Keratinocyte (primary cell): ENCODE measurements around the gene RBFOX2. TPM values are rescaled to one million over a fixed set of nuclear protein-coding genes. Genes with fewer than 3 reads are reported as not detected.

Experiments used
- DNase-seq: peaks from one replicate; pipeline ENCODE4 v3.0.0-alpha.2; 2011; ENCODE audit warnings: low read depth, missing footprints, low spot score
- FAIRE-seq: peaks from 2 replicates; lab custom pipeline; 2011; peaks lifted over from hg19 to GRCh38; lab: Jason Lieb, UNC
- H2AFZ ChIP-seq: 2 replicates; pipeline ENCODE4 v1.6.0; 2012; ENCODE audit warnings: low read length, control low read depth, inconsistent platforms; ENCODE audit not compliant: control insufficient read depth
- H3K27ac ChIP-seq: 2 replicates; pipeline ENCODE4 v1.5.1; 2011; ENCODE audit warnings: low read length; ENCODE audit not compliant: control insufficient read depth, insufficient read depth
- H3K27me3 ChIP-seq: 3 replicates; pipeline ENCODE4 v1.6.0; 2011; ENCODE audit warnings: low read length; ENCODE audit not compliant: control insufficient read depth, insufficient read depth; ENCODE audit errors: extremely low read depth
- H3K36me3 ChIP-seq, 2 experiments: 2 replicates in 1 of 2; 3 replicates in 1 of 2; pipeline ENCODE4 v1.5.1; 2011; ENCODE audit warnings: low read length in 2 of 2, mild to moderate bottlenecking in 1 of 2; ENCODE audit not compliant: control insufficient read depth in 2 of 2, insufficient read depth in 2 of 2; ENCODE audit errors: extremely low read depth in 1 of 2
- H3K4me1 ChIP-seq: 3 replicates; pipeline ENCODE4 v1.5.1; 2011; ENCODE audit warnings: low read length; ENCODE audit not compliant: control insufficient read depth, insufficient read depth; ENCODE audit errors: extremely low read depth
- H3K4me2 ChIP-seq: 3 replicates; pipeline ENCODE4 v1.6.0; 2011; ENCODE audit warnings: low read depth, low read length; ENCODE audit not compliant: control insufficient read depth, insufficient read depth; ENCODE audit errors: extremely low read depth
- H3K4me3 ChIP-seq, 3 experiments: fragments of 200-600 bp in 1 of 3; sonication (generic) in 1 of 3; 2 replicates in 2 of 3; 3 replicates in 1 of 3; pipeline ENCODE4 v1.5.1; 2011 to 2016; ENCODE audit warnings: low read length in 3 of 3, mild to moderate bottlenecking in 3 of 3, control low read depth in 2 of 3, inconsistent platforms in 1 of 3, low read depth in 1 of 3, mixed read lengths in 1 of 3, mixed run types in 1 of 3, moderate library complexity in 1 of 3; ENCODE audit not compliant: control insufficient read depth in 2 of 3, insufficient read depth in 2 of 3; ENCODE audit errors: extremely low read depth in 1 of 3
- H3K79me2 ChIP-seq: 2 replicates; pipeline ENCODE4 v1.6.0; 2012; ENCODE audit warnings: low read length; ENCODE audit not compliant: control insufficient read depth, insufficient read depth
- H3K9ac ChIP-seq: 3 replicates; pipeline ENCODE4 v1.6.0; 2011; ENCODE audit warnings: low read length; ENCODE audit not compliant: control insufficient read depth, insufficient read depth; ENCODE audit errors: extremely low read depth
- H3K9me1 ChIP-seq: 3 replicates; pipeline ENCODE4 v1.6.0; 2011; ENCODE audit warnings: low read length; ENCODE audit not compliant: control insufficient read depth, insufficient read depth; ENCODE audit errors: extremely low read depth
- H3K9me3 ChIP-seq: 2 replicates; pipeline ENCODE4 v1.5.1; 2012; ENCODE audit warnings: low read depth, low read length; ENCODE audit not compliant: control insufficient read depth
- H4K20me1 ChIP-seq: 3 replicates; pipeline ENCODE4 v1.6.0; 2011; ENCODE audit warnings: low read length; ENCODE audit not compliant: control insufficient read depth, insufficient read depth; ENCODE audit errors: extremely low read depth
- EZH2 ChIP-seq: IDR thresholded peaks from one replicate; pipeline ENCODE4 v1.6.1; 2012; ENCODE audit warnings: inconsistent platforms, mild to moderate bottlenecking, low read length, moderate library complexity
- dilution Hi-C: fragments of 300-500 bp; cut with MboI; formaldehyde crosslinking; loops from one replicate; pipeline ENCODE4 v1.7.0; 2020; ENCODE audit warnings: low sequenced_read_pairs; ENCODE audit not compliant: extremely low pct_ligation_motif_present
- polyA plus RNA-seq, 5 experiments: library from polyadenylated mRNA; depleted of rRNA in 3 of 5; stranded (reverse) in 3 of 5; stranded (forward) in 1 of 5; unstranded in 1 of 5; fragments of >200 nt; gene quantifications; 1 replicate in 1 of 5; 2 replicates in 3 of 5; 3 replicates in 1 of 5; pipeline versions ENCODE4 v1.2.1 to v1.2.3, GENCODE V29; 2011 to 2012; ENCODE audit warnings: missing spikeins in 2 of 5, low read depth in 1 of 5, low replicate concordance in 1 of 5
- TF ChIP-seq, protein P1 (sequence below), 3 experiments: IDR thresholded peaks in 1 of 3; conservative IDR thresholded peaks in 1 of 3; optimal IDR thresholded peaks in 1 of 3; 2 replicates in 2 of 3; 3 replicates in 1 of 3; pipeline versions ENCODE3 to v1.5.1; 2011; ENCODE audit warnings: low read length in 3 of 3, mild to moderate bottlenecking in 3 of 3, moderate library complexity in 2 of 3, control low read depth in 1 of 3, inconsistent platforms in 1 of 3; ENCODE audit not compliant: insufficient read depth in 2 of 3; ENCODE audit errors: extremely low read depth in 1 of 3

The RBFOX2 gene
- polyA plus RNA-seq, 1 donor (not counting 4 experiments of a cell fraction or from before 2014, with no cell fraction given): 118 TPM

DNA sequence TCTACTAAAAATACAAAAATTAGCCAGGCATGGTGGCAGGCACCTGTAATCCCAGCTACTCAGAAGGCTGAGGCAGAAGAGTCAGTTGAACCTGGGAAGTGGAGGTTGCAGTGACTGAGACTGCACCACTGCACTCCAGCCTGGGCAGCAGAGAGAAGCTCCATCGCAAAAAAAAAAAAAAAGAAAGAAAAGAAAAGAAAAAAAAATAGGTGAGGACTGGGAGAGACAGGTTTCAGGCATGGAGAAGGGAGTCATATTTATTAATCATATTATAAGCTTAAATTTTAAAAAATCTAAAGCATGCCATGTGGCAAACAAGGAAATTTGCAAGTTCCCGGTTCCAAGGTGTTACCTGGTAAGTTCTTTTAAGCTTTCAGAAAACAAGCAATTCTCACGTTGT lies 311.1 kb downstream of the RBFOX2 start, which contains the start of gene APOL5:
APOL5 (plus strand) TSS at position 301 of the 400 bp plus-strand sequence; CDS start at position 301, 0 bp downstream.
- H4K20me1 ChIP-seq: no peaks in the 10 kb centered on the region
- H3K36me3 ChIP-seq: no peaks in the 10 kb centered on the region
- no peak within 1 kb of the TSS for H3K9ac ChIP-seq
- no peaks in the 10 kb centered on the region for H3K4me1 ChIP-seq
- H2AFZ ChIP-seq: no peak within 1 kb of the TSS
- dilution Hi-C loops: no loop called here
- H3K27me3 ChIP-seq: no peaks in the 10 kb centered on the region
- no peaks in the 10 kb centered on the region for H3K9me1 ChIP-seq
- H3K27ac ChIP-seq: no peak within 1 kb of the TSS
- no peaks in the 10 kb centered on the region for H3K79me2 ChIP-seq
- DNase-seq: no peak
- no peak within 1 kb of the TSS for H3K4me2 ChIP-seq
- H3K4me3 ChIP-seq: no peak within 1 kb of the TSS
- H3K9me3 ChIP-seq: no peaks in the 10 kb centered on the region
- TF ChIP-seq, protein P1, sequence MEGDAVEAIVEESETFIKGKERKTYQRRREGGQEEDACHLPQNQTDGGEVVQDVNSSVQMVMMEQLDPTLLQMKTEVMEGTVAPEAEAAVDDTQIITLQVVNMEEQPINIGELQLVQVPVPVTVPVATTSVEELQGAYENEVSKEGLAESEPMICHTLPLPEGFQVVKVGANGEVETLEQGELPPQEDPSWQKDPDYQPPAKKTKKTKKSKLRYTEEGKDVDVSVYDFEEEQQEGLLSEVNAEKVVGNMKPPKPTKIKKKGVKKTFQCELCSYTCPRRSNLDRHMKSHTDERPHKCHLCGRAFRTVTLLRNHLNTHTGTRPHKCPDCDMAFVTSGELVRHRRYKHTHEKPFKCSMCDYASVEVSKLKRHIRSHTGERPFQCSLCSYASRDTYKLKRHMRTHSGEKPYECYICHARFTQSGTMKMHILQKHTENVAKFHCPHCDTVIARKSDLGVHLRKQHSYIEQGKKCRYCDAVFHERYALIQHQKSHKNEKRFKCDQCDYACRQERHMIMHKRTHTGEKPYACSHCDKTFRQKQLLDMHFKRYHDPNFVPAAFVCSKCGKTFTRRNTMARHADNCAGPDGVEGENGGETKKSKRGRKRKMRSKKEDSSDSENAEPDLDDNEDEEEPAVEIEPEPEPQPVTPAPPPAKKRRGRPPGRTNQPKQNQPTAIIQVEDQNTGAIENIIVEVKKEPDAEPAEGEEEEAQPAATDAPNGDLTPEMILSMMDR (optimal IDR thresholded peaks at IDR 0.05 in 1 of 3, IDR thresholded peaks at IDR 0.05 in 1 of 3, conservative IDR thresholded peaks at IDR 0.05 in 1 of 3; ENCODE audit: extremely low read depth in 1 of 3, insufficient read depth in 2 of 3, low read length in 3 of 3): no peak
- TF ChIP-seq EZH2: no peak
- no peak for FAIRE-seq

DNA sequence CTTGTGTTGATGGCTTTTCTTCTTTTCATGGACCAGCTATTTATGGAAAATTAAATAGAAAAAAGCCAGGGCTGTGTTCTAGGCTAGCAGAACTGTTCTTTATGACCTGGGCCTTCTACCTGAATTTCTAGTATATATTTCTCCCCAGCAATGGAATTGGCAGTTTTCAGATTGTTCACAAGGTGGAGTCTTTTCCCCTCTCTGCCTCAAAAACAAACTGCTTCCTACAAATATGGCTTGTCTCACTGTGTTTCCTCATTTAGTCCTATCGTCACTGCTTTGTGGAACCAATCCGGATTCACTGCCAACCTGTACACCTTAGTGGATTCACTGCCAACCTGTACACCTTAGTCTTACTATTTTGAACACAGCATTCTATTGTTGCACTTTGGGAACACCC lies 316.0 kb downstream of the RBFOX2 start:
- H3K9ac ChIP-seq: no peak overlapping the region
- no peak overlapping the region for H3K4me3 ChIP-seq
- H3K9me1 ChIP-seq: no peaks in the 10 kb centered on the region
- dilution Hi-C loops: no loop called here
- no peak for DNase-seq
- no peaks in the 10 kb centered on the region for H4K20me1 ChIP-seq
- no peak overlapping the region for H3K4me2 ChIP-seq
- no peaks in the 10 kb centered on the region for H3K79me2 ChIP-seq
- no peaks in the 10 kb centered on the region for H3K9me3 ChIP-seq
- H2AFZ ChIP-seq: no peak overlapping the region
- no peak for FAIRE-seq
- TF ChIP-seq, protein P1 (optimal IDR thresholded peaks at IDR 0.05 in 1 of 3, IDR thresholded peaks at IDR 0.05 in 1 of 3, conservative IDR thresholded peaks at IDR 0.05 in 1 of 3; ENCODE audit: extremely low read depth in 1 of 3, insufficient read depth in 2 of 3, low read length in 3 of 3): no peak
- no peak for TF ChIP-seq EZH2
- H3K36me3 ChIP-seq: no peaks in the 10 kb centered on the region
- H3K27ac ChIP-seq: no peak overlapping the region
- H3K27me3 ChIP-seq: no peaks in the 10 kb centered on the region
- no peaks in the 10 kb centered on the region for H3K4me1 ChIP-seq
